ENCODE measurements around the gene ASRGL1. TPM values are rescaled to one million over a fixed set of nuclear protein-coding genes. Genes with fewer than 3 reads are reported as not detected.

The ASRGL1 gene
- total RNA-seq, 1 experiment from 2014 or later, result 31.1 TPM

DNA sequence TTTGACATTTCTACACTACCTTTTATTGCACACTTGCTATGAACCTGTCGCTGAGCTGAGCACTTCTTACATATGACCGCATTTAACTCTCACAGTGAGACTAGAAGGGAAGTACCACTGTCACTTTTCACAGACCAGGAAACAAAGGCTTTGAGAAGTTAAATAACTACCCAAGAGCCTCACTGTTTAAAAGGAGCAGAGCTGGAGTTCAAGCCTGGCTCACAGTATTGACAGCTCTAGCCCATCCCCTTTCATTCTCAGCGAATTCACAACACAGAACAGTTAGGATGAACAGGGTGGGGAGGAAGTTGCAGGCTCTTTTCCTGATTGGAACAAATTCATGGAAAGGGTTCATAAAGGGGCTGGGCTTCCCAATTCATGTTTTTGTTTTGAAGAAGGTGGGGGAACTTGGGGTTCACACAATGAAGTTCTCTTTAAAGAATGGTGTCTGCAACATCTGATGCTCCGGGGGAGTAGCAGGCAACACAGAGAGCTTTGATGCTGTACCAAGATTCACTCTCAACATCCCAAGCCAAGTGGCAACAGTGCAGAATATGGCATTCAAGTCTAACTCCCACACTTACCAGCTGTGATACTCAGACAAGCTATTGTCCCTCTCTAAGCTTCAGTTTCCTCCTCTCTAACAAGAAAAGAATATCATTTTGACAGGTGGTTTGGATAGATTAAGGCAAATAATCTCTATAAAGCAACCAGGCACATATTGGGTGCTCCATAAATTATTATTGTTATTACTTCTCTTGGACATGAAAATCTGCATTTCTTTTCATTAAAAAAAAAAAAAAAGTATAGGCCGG is 98.8 kb downstream of the ASRGL1 start:
- H2BK15ac ChIP-seq (ENCODE audit: low read depth, low read length), result no peak overlapping the region
- H3K9ac ChIP-seq (ENCODE audit: extremely low read depth, insufficient read length, low read length), result no peak overlapping the region
- H3K27me3 ChIP-seq (ENCODE audit: insufficient read depth, low read length), result no peaks in the 10 kb centered on the region
- H3K18ac ChIP-seq (ENCODE audit: insufficient read length, low read depth, low read length), result no peak overlapping the region
- H3K79me2 ChIP-seq (ENCODE audit: insufficient read depth, low read length), result no peaks in the 10 kb centered on the region
- no peak overlapping the region for H4K5ac ChIP-seq (ENCODE audit: insufficient read length, low read depth, low read length)
- no peak overlapping the region for H2BK120ac ChIP-seq (ENCODE audit: low read depth, low read length, poor library complexity, severe bottlenecking)
- H2BK5ac ChIP-seq (ENCODE audit: insufficient read length, low read length), result no peak overlapping the region
- no peak overlapping the region for H3K14ac ChIP-seq (ENCODE audit: insufficient read depth, low read length)
- H3K4me3 Mint-ChIP-seq, result no peak overlapping the region
- no peak overlapping the region for H2BK12ac ChIP-seq (ENCODE audit: insufficient read length, low read depth, low read length)
- WGBS (ENCODE audit: extremely low coverage, insufficient read length, low lambda C conversion rate), result no CpG with 5 or more reads among the region's 5 CpGs
- no peak overlapping the region for H2AK5ac ChIP-seq (ENCODE audit: insufficient read length, low read length)
- H3K23ac ChIP-seq (ENCODE audit: insufficient read length, low read depth, low read length), result no peak overlapping the region
- H4K8ac ChIP-seq (replicated peaks; ENCODE audit: insufficient read length, low read depth, low read length), result no peak overlapping the region
- TF ChIP-seq, protein P1, sequence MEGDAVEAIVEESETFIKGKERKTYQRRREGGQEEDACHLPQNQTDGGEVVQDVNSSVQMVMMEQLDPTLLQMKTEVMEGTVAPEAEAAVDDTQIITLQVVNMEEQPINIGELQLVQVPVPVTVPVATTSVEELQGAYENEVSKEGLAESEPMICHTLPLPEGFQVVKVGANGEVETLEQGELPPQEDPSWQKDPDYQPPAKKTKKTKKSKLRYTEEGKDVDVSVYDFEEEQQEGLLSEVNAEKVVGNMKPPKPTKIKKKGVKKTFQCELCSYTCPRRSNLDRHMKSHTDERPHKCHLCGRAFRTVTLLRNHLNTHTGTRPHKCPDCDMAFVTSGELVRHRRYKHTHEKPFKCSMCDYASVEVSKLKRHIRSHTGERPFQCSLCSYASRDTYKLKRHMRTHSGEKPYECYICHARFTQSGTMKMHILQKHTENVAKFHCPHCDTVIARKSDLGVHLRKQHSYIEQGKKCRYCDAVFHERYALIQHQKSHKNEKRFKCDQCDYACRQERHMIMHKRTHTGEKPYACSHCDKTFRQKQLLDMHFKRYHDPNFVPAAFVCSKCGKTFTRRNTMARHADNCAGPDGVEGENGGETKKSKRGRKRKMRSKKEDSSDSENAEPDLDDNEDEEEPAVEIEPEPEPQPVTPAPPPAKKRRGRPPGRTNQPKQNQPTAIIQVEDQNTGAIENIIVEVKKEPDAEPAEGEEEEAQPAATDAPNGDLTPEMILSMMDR (conservative IDR thresholded peaks at IDR 0.05), result no peak
- no peak overlapping the region; a peak in 1 of 7 replicates for H3K27ac Mint-ChIP-seq
- no peak overlapping the region for H3K4ac ChIP-seq (ENCODE audit: low read depth, low read length)
- H2BK20ac ChIP-seq (ENCODE audit: low read depth, low read length, poor library complexity, severe bottlenecking), result no peak overlapping the region
- no peak overlapping the region for H4K91ac ChIP-seq (ENCODE audit: insufficient read length, low read depth, low read length)
- no peak overlapping the region for H3K4me2 ChIP-seq (ENCODE audit: insufficient read depth, insufficient read length, low read length)
- no peaks in the 10 kb centered on the region for H4K20me1 ChIP-seq (ENCODE audit: control insufficient read depth, insufficient read depth, insufficient read length)
- no peak for DNase-seq
- H3K36me3 Mint-ChIP-seq (ENCODE audit: insufficient read depth in 1 of 3, low read depth in 3 of 3), result no peaks in the 10 kb centered on the region
- peaks cover 10% of the 10 kb centered on the region for H3K27me3 Mint-ChIP-seq (ENCODE audit: low read depth)
- H3T11ph ChIP-seq (ENCODE audit: low read length), result no peak overlapping the region
- H2AFZ ChIP-seq (ENCODE audit: low read length), result no peak overlapping the region
- no peaks in the 10 kb centered on the region for H3K9me3 Mint-ChIP-seq
- H3K9me3 ChIP-seq (ENCODE audit: control insufficient read depth, low read depth, low read length), result no peaks in the 10 kb centered on the region
- no peak overlapping the region for H3K56ac ChIP-seq (ENCODE audit: insufficient read length, low read depth, low read length)
- H3K23me2 ChIP-seq (ENCODE audit: insufficient read length, low read depth, low read length, poor library complexity, severe bottlenecking), result no peaks in the 10 kb centered on the region
- no peaks in the 10 kb centered on the region for H3K79me1 ChIP-seq (ENCODE audit: insufficient read depth, low read depth, low read length, poor library complexity, severe bottlenecking)
- peaks cover 16 to 17% of the 10 kb centered on the region in 2 experiments for H3K4me1 Mint-ChIP-seq
- no peaks in the 10 kb centered on the region for H3K4me1 ChIP-seq (ENCODE audit: insufficient read depth, low read length)
- H3K27ac ChIP-seq (ENCODE audit: insufficient read length, low read depth, low read length), result no peak overlapping the region
